ENCODE measurements around the gene TNFRSF13B. TPM values are rescaled to one million over a fixed set of nuclear protein-coding genes. Genes with fewer than 3 reads are reported as not detected.
A peak's percentile ranks its signal among the peaks of the same experiment; 100 is the strongest.
"Not testable (repeated sequence)": the region's sequence is repeated elsewhere in the genome, so short reads cannot be mapped to it uniquely, and the experiment has no call there.

The TNFRSF13B gene
- polyA plus RNA-seq, 4 donors: not detected

DNA sequence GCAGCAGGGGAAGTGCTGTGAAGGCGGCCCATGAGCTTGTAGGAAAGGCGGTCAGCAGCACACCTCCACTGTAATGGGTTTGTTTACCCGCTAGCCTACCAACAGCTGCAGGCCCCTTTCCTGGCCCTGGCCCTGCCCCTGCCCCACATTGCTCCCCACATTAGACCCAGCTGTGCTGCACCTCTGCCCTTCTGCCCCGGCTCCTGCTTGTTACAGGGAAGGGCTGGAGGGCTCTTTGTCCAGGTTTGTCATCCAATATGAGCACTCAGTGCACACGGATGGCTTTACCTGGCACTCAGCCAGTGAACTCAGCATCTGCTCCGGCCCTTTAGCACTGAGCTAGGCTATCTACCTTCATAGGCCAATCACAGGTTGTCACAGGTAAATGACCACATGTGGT lies 36.0 kb upstream of the TNFRSF13B start:
- DNase-seq (ENCODE audit: low read depth in 4 of 4, low spot score in 3 of 4): not testable (repeated sequence)

DNA sequence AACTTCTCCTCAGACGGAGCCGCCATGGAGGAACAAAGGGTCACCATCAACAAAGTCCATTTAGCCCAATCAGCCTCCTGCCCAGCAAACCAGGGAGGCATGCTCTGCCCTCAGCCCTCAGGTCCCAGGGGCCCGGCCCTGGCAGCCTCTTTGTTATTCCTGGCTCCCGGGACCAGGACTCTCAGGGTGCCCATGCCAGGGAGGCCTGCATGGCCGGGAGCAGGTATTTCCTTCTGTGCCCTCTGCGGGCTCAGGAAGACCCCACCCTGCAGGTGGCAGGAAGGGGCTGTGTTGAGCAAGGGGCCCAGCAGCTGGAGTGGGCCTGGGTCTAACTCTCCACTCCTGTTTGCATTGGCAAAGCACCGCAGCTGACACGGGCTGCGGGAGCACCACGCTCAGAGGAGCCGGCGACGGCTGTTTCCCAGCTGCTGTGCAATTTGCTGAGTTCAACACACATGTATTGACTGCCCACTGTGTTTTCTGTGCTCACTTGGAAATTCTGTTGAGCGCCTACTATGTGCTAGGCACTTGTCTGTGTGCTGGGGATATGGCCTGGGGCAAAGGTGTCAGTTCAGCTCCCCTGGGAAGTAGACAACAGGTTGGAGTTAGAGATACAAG lies 33.2 kb upstream of the TNFRSF13B start:
- not testable (repeated sequence) for DNase-seq (ENCODE audit: low read depth in 4 of 4, low spot score in 3 of 4)

DNA sequence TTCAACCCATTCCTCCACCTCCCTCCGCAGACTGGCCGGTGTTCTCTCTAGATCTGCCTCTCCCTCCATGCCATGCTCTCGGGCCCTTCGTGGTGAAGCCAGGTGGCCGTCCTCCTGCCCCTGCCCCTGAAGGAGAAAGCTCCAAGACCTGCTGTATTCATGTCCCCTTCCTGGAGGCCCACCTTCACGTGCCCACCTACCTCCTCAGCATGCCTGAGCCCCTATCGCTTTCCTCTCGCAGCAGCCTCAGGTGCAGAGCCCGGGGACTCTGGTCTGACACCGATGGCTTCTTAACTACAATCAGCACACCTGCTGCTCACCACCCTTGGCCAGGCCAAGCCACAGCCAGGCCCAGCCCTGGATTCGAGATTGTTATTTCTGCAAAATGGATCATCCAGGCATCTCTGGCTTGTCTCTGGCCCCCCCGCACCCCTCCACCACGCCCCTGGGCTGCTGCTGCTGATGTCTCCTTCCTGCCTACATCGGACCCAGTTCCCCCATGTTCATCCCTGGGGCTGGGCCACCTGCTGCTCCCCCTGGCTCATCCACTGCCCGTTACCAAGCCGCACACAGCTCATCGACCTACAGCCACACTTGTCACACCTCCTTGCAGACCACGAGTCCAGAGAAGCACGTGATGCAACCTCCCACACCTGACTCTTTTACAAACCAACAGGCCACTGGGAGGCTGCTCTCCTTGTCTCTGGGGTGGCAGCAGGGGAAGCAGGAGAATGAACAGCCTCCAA lies 32.5 kb upstream of the TNFRSF13B start:
- DNase-seq (ENCODE audit: low read depth in 4 of 4, low spot score in 3 of 4): no peak

DNA sequence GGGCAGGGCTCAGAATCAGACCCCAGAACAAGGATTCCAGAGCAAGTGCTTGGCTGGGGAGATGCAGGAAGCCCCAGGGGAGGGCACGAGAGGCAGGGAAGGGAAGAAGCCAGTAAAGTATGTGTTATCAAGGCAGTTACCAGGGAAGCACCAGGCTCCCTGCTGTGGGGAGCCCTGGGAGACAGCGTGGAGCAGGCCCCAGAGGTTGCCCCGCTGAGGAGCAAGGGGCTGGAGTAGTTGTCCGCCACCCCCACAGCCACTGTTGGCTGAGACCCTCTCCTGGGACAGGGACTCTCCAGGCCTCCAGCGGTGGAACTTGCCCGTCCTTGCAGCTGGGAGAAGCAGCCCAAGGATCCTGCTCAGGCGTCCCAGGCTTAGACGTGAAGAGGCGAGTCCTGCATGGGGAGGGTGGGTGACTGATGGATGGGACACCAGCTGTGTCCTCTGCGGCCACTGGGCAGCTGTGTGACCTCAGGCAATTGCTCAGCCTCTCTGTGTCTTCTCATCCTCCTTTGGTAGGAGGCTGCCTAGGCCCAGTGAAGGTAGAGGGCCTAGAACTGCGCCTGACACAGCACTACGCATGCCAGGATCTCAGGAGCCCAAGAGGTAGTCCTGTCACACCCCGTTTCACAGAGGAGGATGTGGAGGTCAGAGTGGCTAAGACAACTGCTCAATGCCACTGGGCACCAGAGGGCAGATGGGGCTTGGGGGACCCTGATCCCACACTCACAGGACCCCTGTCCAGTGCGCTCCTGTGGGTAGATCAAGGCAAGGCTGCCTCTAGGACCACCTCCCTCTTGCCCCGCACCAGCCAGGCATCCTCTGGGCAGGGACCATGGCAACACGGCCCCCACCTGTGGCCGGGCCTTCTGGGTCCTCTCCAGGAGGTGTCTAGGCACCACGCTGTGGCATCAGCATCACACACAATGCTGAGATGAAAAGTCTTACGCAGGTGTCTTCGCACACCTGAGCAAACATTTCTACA lies 31.1 kb upstream of the TNFRSF13B start:
- not testable (repeated sequence) for DNase-seq (ENCODE audit: low read depth in 4 of 4, low spot score in 3 of 4)

DNA sequence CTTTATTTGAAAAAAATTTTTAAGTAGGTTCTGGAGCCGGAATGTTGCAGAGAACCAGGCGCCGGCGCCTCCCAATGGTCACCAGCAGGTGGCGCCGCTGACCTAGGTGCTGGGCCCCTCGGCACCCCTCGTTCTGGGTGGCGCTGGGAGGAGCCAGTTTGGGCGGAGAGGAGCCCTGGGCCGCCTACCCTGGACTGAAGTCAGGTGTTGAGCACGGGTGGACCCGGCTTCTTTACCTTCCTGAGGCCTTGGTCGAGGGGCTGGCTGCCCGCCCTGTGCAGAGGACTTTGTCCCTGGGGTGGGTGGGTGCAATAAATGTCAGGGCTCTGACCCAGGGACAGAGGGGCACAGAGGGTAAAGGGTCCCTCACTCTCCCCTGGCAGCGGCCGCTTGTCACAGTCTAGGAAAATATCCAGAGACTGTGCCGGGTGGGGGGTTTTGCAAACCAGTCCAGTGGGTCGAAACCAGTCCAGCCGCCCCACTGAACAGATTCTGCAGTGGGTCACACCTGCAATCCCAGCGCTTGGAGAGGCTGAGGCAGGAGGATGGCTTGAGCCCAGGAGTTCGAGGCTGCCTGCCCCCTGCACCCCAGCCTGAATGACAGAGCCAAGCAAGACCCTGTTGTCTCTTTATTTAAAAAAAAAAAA lies 30.1 kb upstream of the TNFRSF13B start:
- peak; percentile 45 to 62 (median 54) for DNase-seq (ENCODE audit: low read depth in 4 of 4, low spot score in 3 of 4)

DNA sequence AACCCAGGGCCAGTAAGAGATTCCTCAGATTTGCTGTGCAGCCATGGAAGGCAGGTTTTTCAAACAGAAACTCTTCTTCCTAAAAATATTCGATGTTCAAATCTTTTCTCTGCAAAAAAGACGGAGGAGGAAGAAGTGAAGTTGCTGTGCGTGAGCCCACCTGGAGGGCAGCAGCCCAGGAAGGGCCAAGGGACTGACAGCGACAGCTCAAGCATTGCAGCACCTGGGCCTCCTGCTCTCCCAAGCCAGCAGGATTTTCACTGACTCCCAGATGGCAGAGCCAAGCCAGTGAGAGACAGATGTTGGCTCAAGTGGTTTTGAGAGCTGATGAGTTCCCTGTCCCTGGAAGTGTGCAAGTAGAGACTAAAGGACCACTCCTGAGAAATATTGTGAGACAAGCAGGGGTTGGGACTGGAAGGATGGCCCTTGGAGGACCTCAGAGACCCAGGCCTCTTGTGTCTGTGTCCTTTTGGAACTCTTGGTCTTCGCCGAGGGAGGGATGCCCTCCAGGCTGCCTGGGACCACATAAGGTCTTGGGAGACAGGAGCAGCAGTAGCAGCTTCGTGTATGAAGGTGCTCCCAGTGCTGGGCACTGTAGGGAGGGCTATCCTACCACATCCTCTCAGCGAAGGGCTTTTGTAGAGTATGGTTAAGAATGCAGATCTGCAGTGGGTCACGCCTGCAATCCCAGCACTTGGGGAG lies 29.3 kb upstream of the TNFRSF13B start:
- no peak for DNase-seq (ENCODE audit: low read depth in 4 of 4, low spot score in 3 of 4)

DNA sequence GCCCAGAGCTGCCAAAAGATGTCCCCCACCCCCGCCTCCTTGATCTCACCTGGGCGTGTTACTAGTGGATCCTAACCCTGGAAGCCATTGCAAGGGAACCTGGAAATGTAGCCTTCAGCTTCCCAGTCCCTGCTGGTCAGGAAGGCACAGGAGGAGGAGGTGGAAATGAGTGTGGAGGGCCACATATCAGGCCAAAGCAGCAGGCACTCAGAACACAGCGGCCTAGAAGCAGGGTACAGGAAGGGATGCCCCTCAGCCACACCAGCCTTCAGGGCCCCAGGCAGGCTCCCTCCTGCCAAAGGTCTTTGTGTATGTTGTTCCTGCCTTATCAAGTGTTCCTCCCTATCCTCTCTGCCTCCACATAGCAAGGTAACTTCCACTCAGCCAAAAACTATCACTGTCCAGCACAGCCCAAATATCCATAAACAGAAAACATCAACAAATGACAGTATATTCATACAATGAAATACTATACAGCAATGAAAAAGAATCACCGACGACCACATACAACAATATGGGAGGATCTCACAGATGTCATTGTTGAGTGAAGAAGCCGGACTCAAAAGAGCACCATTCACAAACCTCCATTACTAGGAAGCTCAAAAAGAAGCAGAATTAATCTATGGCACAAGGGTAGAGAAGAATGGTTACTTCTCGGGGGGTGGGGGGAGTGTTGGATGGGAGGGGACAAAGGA lies 28.2 kb upstream of the TNFRSF13B start:
- DNase-seq (ENCODE audit: low read depth in 4 of 4, low spot score in 3 of 4): no peak

DNA sequence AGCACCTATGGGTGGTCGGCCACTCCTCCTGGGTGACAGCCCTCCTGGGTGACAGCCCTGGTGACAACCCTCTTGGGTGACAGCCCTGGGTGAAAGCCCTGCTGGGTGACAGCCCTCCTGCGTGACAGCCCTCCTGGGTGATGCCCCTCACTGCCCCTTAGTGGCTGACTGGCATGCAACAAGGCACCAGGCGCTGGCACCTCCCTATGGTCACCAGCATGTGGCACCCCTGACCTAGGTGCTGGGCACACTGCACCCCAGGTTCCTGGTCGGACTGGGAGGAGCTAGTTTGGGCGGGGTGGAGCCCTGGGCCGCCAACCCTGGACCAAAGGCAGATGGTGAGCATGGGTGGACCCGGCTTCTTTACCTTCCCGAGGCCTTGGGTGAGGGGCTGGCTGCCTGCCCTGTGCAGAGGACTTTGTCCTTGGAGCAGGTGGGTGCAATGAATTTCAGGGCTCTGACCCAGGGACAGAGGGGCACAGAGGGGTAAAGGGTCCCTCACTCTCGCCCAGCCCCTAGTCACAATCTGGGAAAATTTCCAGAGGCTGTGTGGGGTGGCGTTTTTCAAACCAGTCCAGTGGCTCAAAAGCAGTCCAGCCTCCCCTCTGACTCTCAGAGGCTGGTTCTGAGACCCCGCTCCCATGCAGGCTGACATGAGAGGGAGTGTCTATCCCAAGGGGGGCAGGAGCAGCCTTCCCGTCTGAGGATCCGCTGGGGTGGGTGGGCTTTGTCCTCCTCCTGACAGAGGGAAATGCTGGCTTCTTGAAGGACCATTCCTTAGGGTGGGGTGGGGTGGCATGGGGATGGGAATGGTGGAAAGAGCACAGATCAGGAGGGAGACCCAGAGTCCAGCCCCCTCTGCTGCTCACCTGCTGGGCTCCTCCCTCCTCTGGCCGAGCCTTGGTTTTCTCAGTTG lies 25.9 kb upstream of the TNFRSF13B start:
- DNase-seq (ENCODE audit: low read depth in 4 of 4, low spot score in 3 of 4): no peak

DNA sequence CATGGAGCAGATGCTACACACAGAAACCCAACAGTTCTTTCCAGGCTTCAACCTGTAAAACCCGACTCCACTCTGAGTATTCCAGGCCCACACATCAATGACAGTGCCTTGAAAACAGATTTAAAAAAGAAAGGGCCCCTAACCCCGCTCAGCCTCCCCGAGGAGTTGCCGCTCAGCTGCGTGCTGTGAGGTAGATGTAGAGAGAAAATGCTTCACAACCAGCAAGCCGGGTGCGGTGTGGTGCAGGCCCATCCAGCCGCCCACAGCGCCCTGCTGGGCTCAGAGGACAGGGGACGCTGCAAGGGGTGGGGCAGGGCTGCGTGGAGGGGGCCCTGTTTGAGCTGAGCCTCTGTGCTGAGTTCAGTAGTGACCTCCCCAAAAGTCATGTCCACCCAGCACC lies 24.8 kb upstream of the TNFRSF13B start:
- DNase-seq (ENCODE audit: low read depth in 4 of 4, low spot score in 3 of 4): not testable (repeated sequence)

DNA sequence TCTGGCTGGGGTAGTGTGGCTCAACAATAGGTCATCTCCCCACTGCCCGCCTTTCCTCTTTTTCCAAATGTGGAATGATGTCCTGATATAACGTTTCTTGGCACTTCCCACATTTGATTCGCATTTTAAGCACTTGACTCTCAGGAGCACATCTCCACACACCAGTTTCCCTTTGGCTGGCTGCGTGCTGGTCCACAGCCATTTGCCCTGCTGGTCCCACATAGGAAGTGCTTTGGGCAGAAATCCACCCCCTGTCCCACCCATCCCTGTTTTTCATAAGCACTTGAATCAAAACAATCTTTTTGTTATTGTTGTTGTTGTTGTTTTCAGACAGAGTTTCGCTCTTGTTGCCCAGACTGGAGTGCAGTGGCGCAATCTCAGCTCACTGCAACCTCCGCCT lies 24.0 kb upstream of the TNFRSF13B start:
- DNase-seq (ENCODE audit: low read depth in 4 of 4, low spot score in 3 of 4): no peak

DNA sequence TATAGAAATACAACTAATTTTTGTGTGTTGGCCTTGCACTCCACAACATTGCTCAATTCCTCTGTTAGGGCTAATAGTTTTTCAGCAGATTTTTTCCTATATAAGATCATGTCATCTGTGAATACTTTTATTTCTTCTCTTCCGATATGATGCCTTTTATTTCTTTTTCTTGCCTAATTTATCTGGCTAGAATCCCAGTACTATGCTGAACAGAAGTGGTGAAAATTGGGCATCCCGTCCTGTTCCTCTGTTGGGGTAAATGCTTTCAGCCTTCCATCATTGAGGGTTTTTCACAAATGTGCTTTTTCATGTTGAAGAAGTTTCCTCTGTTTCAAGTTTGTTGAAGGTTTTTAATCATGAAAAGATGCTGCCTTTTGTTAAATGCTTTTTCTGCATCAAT lies 22.7 kb upstream of the TNFRSF13B start:
- DNase-seq (ENCODE audit: low read depth in 4 of 4, low spot score in 3 of 4): no peak

DNA sequence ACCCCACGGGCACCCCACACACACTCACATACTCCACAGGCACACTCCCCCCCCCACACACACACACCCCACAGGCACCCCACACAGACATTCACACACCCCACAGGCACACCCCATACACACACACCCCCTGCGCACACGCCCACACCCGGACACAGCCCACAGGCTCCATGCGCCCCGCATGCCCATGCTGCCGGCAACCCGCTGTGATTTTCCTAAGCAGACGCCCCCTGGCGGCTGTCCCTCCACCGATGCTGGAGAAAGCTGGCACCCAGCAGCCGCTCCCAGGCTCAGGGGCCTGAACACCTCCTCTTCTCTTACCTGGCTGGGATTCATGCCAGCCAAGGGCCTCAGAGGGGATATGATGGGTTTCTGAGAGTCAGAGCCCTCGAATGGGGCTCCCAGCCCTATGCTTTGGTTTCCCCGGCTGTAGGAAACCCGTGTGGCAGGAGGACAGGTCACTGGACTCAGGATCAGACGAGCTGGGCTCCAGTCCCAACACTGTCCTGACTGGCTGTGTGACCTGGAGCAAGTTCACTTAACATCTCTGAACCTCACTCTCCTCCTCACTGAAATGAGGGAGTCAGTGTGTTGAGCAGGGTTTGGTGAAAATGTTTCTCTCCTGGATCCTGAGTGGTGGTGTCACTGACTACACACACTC lies 19.6 kb upstream of the TNFRSF13B start:
- peak; percentile 48 to 60 (median 54) for DNase-seq (ENCODE audit: low read depth in 4 of 4, low spot score in 3 of 4)

DNA sequence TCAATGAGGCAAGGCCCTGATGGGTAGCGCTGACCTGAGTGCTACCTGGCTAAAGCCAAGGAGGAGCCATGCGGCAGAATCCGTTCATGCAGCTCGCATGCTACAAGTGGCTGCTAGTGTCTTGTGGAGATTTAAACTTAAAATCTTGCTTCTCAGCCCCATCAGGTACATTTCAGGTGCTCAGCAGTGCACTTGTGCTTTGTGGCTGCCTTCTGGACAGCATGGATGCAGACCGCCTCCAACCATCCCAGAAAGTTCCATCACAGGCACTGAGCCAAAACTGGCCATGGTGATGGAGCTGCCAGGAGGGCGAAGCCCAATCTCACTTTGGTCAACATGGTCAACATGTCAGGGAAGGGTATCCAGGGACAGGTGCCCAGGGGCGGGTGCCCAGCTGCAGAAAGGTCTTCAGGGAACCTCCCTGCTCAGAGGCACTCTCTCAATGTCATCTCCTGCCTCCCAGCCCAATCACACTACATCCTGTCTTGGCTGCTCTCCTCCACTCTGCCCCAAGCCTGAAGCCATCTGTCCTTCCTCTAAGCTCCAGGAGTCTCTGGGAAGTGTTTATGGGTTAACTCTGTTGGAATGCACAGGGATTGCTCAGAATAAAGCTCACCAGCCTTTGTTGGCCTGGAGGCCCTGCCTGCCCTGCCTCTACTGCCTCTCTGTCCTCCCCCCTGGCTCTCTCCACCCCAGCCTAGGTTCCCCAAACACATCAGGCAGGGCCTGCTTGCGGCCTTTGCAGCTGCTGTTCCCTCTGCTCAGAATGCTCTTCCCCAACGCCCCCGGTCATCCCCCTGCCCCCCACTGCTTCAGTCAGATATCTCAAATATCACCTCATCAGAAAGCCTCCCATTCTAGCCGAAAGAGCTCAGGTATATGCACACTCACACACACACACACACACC lies 18.3 kb upstream of the TNFRSF13B start:
- no peak for DNase-seq (ENCODE audit: low read depth in 4 of 4, low spot score in 3 of 4)

DNA sequence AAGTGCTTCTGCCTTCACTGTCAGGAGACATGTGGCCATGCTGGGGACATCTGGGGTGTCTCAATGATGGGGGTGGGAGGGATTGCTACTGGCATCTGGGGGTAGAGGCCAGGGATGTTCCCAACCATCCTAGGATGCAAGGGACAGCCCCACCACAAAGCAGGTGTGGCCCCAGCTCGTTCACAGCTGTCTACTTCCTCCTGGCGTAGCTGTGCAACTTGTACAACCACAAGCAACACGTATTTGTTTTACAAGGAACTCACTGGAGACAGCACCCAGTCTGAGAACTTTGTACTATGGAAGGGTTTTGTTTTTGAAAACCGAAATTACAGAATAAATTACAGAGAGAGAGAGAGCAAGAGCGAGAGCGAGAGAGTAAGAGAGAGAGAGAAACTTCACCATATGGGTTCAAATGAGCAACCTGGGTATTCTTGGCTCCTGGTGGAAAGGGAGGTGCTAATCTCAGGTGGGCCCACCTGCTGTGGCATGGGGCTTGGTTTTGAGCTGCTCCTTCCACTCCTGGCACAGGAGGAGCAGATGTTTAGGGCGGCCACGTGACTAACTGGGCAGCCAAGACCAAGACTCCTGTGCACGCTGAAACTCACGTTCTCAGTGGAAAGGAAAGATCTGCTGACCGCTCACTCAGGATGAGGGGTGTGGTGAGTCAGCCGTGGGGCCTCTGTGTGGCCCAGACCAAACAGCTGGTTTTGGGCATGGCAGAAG lies 17.5 kb upstream of the TNFRSF13B start:
- no peak for DNase-seq (ENCODE audit: low read depth in 4 of 4, low spot score in 3 of 4)

DNA sequence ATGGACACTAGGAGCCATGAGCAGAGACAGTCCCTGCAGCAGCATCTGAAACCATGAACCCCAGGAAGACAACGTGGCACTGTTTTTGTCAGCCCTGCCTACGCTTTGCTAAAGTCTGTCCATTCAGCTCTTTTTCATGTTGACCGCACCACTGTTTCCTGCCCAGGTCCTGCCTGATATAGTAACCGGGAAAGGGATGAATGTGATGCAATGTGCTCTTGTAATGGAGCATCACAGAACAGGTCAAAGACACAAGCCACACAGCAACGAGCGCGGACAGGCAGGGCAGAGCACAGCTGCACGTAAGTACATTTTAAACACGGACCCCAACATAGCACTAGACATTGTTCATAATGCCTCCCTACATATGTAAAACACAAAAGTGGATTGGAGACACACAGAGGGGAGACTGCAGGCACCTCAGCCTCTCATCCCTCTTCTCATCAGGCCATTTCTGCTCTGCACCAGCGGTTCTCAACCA lies 16.9 kb upstream of the TNFRSF13B start:
- DNase-seq (ENCODE audit: low read depth in 4 of 4, low spot score in 3 of 4): no peak
